H9 (cell line): ENCODE data around the gene LMTK2. TPM values are rescaled to one million over a fixed set of nuclear protein-coding genes. Genes with fewer than 3 reads are reported as not detected.

Source experiments
- DNase-seq: peaks from one replicate; pipeline ENCODE4 v3.0.0-alpha.2; 2017
- H2AFZ ChIP-seq: one replicate; pipeline ENCODE4 v1.6.1; 2013; ENCODE audit warnings: mild to moderate bottlenecking, low read length, control low read depth, moderate library complexity
- H2AK5ac ChIP-seq: 2 replicates; pipeline ENCODE4 v1.6.1; 2013; ENCODE audit warnings: low read length, control low read depth, mixed read lengths; ENCODE audit not compliant: insufficient read length
- H2BK120ac ChIP-seq: one replicate; pipeline ENCODE4 v1.6.1; 2013; ENCODE audit warnings: low read depth, mild to moderate bottlenecking, low read length, control low read depth, inconsistent platforms; ENCODE audit not compliant: poor library complexity, severe bottlenecking
- H2BK12ac ChIP-seq: 2 replicates; pipeline ENCODE4 v1.6.1; 2013; ENCODE audit warnings: low read length, control low read depth, mixed read lengths, low read depth; ENCODE audit not compliant: insufficient read length
- H2BK15ac ChIP-seq: 2 replicates; pipeline ENCODE4 v1.6.1; 2013; ENCODE audit warnings: low read depth, low read length, control low read depth
- H2BK20ac ChIP-seq: one replicate; pipeline ENCODE4 v1.6.1; 2013; ENCODE audit warnings: low read depth, mild to moderate bottlenecking, low read length, control low read depth, inconsistent platforms; ENCODE audit not compliant: poor library complexity, severe bottlenecking
- H2BK5ac ChIP-seq: 2 replicates; pipeline ENCODE4 v1.6.1; 2013; ENCODE audit warnings: low read length, control low read depth, mixed read lengths; ENCODE audit not compliant: insufficient read length
- H3K14ac ChIP-seq: 2 replicates; pipeline ENCODE4 v1.6.1; 2013; ENCODE audit warnings: low read length, control low read depth; ENCODE audit not compliant: insufficient read depth
- H3K18ac ChIP-seq: 2 replicates; pipeline ENCODE4 v1.6.1; 2013; ENCODE audit warnings: low read depth, mild to moderate bottlenecking, mixed read lengths, low read length, control low read depth; ENCODE audit not compliant: insufficient read length
- H3K23ac ChIP-seq: 2 replicates; pipeline ENCODE4 v1.6.1; 2013; ENCODE audit warnings: low read length, control low read depth, mixed read lengths, low read depth; ENCODE audit not compliant: insufficient read length
- H3K23me2 ChIP-seq: 2 replicates; pipeline ENCODE4 v1.6.1; 2013; ENCODE audit warnings: low read depth, mild to moderate bottlenecking, mixed read lengths, low read length, control low read depth; ENCODE audit not compliant: insufficient read length, poor library complexity, severe bottlenecking
- H3K27ac ChIP-seq: 2 replicates; pipeline ENCODE4 v1.5.1; 2013; ENCODE audit warnings: low read length, control low read depth, mixed read lengths, low read depth; ENCODE audit not compliant: insufficient read length
- H3K27me3 ChIP-seq: 2 replicates; pipeline ENCODE4 v1.6.1; 2013; ENCODE audit warnings: low read length, control low read depth, inconsistent platforms; ENCODE audit not compliant: insufficient read depth
- H3K4ac ChIP-seq: 2 replicates; pipeline ENCODE4 v1.6.1; 2013; ENCODE audit warnings: low read depth, mild to moderate bottlenecking, control low read depth, inconsistent platforms, low read length, moderate library complexity
- H3K4me1 ChIP-seq: 2 replicates; pipeline ENCODE4 v1.6.1; 2013; ENCODE audit warnings: low read length, control low read depth, inconsistent platforms; ENCODE audit not compliant: insufficient read depth
- H3K4me2 ChIP-seq: 2 replicates; pipeline ENCODE4 v1.6.1; 2013; ENCODE audit warnings: low read length, control low read depth, mixed read lengths; ENCODE audit not compliant: insufficient read length, insufficient read depth
- H3K56ac ChIP-seq: 2 replicates; pipeline ENCODE4 v1.6.1; 2013; ENCODE audit warnings: low read depth, mild to moderate bottlenecking, mixed read lengths, low read length, control low read depth; ENCODE audit not compliant: insufficient read length
- H3K79me1 ChIP-seq: 2 replicates; pipeline ENCODE4 v1.6.1; 2013; ENCODE audit warnings: low read depth, mild to moderate bottlenecking, moderate library complexity, low read length, control low read depth, inconsistent platforms; ENCODE audit not compliant: insufficient read depth, poor library complexity, severe bottlenecking
- H3K79me2 ChIP-seq: 2 replicates; pipeline ENCODE4 v1.6.1; 2013; ENCODE audit warnings: low read length, control low read depth, inconsistent platforms; ENCODE audit not compliant: insufficient read depth
- H3K9ac ChIP-seq: 2 replicates; pipeline ENCODE4 v1.6.1; 2013; ENCODE audit warnings: low read length, control low read depth, mixed read lengths; ENCODE audit not compliant: insufficient read length; ENCODE audit errors: extremely low read depth
- H3K9me3 ChIP-seq: one replicate; pipeline ENCODE4 v1.6.1; 2013; ENCODE audit warnings: low read depth, low read length, inconsistent platforms; ENCODE audit not compliant: control insufficient read depth
- H3T11ph ChIP-seq: one replicate; pipeline ENCODE4 v1.6.1; 2013; ENCODE audit warnings: mild to moderate bottlenecking, low read length, control low read depth, inconsistent platforms
- H4K20me1 ChIP-seq: one replicate; pipeline ENCODE4 v1.6.1; 2013; ENCODE audit not compliant: control insufficient read depth, insufficient read length, insufficient read depth
- H4K5ac ChIP-seq: 2 replicates; pipeline ENCODE4 v1.6.1; 2013; ENCODE audit warnings: low read depth, mild to moderate bottlenecking, mixed read lengths, low read length, control low read depth; ENCODE audit not compliant: insufficient read length
- H4K8ac ChIP-seq: replicated peaks from 2 replicates; pipeline ENCODE4 v1.6.1; 2013; ENCODE audit warnings: low read length, control low read depth, mixed read lengths, low read depth; ENCODE audit not compliant: insufficient read length
- H4K91ac ChIP-seq: 2 replicates; pipeline ENCODE4 v1.6.1; 2013; ENCODE audit warnings: low read depth, mild to moderate bottlenecking, moderate library complexity, mixed read lengths, low read length, control low read depth; ENCODE audit not compliant: insufficient read length
- H3K27ac Mint-ChIP-seq, 3 experiments: 2 replicates in 2 of 3; 3 replicates in 1 of 3; pipeline ENCODE4 v1.8.0; 2020 to 2021; ENCODE audit warnings: mixed read lengths in 3 of 3, mild to moderate bottlenecking in 1 of 3, moderate library complexity in 1 of 3
- H3K27me3 Mint-ChIP-seq: 2 replicates; pipeline ENCODE4 v1.8.0; 2021; ENCODE audit warnings: low read depth, mild to moderate bottlenecking, moderate library complexity, mixed read lengths
- H3K36me3 Mint-ChIP-seq, 3 experiments: 2 replicates in 2 of 3; 3 replicates in 1 of 3; pipeline ENCODE4 v1.8.0; 2020 to 2021; ENCODE audit warnings: low read depth in 3 of 3, mixed read lengths in 3 of 3; ENCODE audit not compliant: insufficient read depth in 1 of 3
- H3K4me1 Mint-ChIP-seq, 2 experiments: 2 replicates each; pipeline ENCODE4 v1.8.0; 2020; ENCODE audit warnings: mixed read lengths in 2 of 2
- H3K4me3 Mint-ChIP-seq, 2 experiments: 2 replicates in 1 of 2; 3 replicates in 1 of 2; pipeline ENCODE4 v1.8.0; 2020 to 2021; ENCODE audit warnings: mild to moderate bottlenecking in 2 of 2, mixed read lengths in 2 of 2, moderate library complexity in 1 of 2
- H3K9me3 Mint-ChIP-seq, 2 experiments: 2 replicates in 1 of 2; 3 replicates in 1 of 2; pipeline ENCODE4 v1.8.0; 2020; ENCODE audit warnings: mild to moderate bottlenecking in 2 of 2, mixed read lengths in 2 of 2, moderate library complexity in 1 of 2
- WGBS: extraction: QIAGEN DNeasy Blood & Tissue Kit; methylation state at CpG from one replicate; pipeline ENCODE4 v1.1.7; 2013; ENCODE audit warnings: missing lambda C conversion rate, low lambda C conversion rate, mixed read lengths; ENCODE audit not compliant: insufficient read length; ENCODE audit errors: extremely low coverage; 5-methylcytosine and 5-hydroxymethylcytosine counted together
- total RNA-seq: library from RNA; stranded (reverse); gene quantifications from 2 replicates; pipeline ENCODE4 v1.2.1, GENCODE V29; 2021
- TF ChIP-seq, protein P1 (sequence below): fragments of 200-600 bp; sonication (generic); conservative IDR thresholded peaks from 3 replicates; pipeline ENCODE4 v1.8.0; 2021; ENCODE audit warnings: antibody characterized with exemption, mild to moderate bottlenecking

LMTK2 gene
- total RNA-seq, 1 experiment from 2014 or later, result 24.9 TPM

DNA sequence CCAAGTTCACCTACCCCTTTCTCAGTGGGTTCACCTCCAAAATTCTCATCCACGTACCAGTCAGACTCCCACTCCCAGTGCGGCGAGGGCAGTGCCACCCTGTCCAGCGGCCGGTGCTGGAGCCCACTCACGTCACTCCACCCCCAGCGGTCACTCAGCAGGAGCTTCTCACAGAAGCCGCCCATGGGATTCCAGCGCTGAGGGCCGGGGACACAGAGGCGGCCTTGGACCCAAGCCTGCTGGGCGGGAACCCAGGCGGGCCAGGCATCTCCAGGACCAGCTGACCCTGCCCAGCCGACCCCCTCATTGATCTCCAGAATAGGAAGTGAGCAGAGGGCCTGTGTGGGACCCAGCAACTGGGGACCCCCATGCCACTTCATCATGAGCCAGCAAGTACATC lies 138.2 kb downstream of the LMTK2 start:
- no peak overlapping the region for H2BK120ac ChIP-seq
- no peak overlapping the region for H3K27ac ChIP-seq
- H3K56ac ChIP-seq, result no peak overlapping the region
- no peak overlapping the region for H4K8ac ChIP-seq
- no peak overlapping the region for H2AFZ ChIP-seq
- TF ChIP-seq, protein P1, sequence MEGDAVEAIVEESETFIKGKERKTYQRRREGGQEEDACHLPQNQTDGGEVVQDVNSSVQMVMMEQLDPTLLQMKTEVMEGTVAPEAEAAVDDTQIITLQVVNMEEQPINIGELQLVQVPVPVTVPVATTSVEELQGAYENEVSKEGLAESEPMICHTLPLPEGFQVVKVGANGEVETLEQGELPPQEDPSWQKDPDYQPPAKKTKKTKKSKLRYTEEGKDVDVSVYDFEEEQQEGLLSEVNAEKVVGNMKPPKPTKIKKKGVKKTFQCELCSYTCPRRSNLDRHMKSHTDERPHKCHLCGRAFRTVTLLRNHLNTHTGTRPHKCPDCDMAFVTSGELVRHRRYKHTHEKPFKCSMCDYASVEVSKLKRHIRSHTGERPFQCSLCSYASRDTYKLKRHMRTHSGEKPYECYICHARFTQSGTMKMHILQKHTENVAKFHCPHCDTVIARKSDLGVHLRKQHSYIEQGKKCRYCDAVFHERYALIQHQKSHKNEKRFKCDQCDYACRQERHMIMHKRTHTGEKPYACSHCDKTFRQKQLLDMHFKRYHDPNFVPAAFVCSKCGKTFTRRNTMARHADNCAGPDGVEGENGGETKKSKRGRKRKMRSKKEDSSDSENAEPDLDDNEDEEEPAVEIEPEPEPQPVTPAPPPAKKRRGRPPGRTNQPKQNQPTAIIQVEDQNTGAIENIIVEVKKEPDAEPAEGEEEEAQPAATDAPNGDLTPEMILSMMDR, result no peak
- Mint-ChIP-seq H3K27ac (no peak overlapping the region), H3K4me1 (peaks cover 0 to 14% of the 10 kb centered on the region in 2 experiments; a peak in 3 of 4 replicates), H3K9me3 (no peaks in the 10 kb centered on the region), H3K36me3 (peaks cover 0 to 3% (median 2%) of the 10 kb centered on the region in 3 experiments; a peak in 2 of 7 replicates), H3K4me3 (no peak overlapping the region), H3K27me3 (no peaks in the 10 kb centered on the region)
- H4K91ac ChIP-seq, result no peak overlapping the region
- DNase-seq, result no peak
- no peak overlapping the region for H2BK12ac ChIP-seq
- H3K27me3 ChIP-seq, result no peaks in the 10 kb centered on the region
- H3K4me2 ChIP-seq, result no peak overlapping the region
- no peak overlapping the region for H3K9ac ChIP-seq
- H2BK15ac ChIP-seq, result no peak overlapping the region
- H2BK20ac ChIP-seq, result no peak overlapping the region
- WGBS, result no CpG with 5 or more reads among the region's 14 CpGs
- H3K23me2 ChIP-seq, result no peaks in the 10 kb centered on the region
- no peak overlapping the region for H3K14ac ChIP-seq
- no peaks in the 10 kb centered on the region for H3K4me1 ChIP-seq
- H4K20me1 ChIP-seq, result no peaks in the 10 kb centered on the region
- no peak overlapping the region for H3K4ac ChIP-seq
- H3K9me3 ChIP-seq, result no peaks in the 10 kb centered on the region
- H3K79me1 ChIP-seq, result no peaks in the 10 kb centered on the region
- H3K79me2 ChIP-seq, result no peaks in the 10 kb centered on the region
- no peak overlapping the region for H3K23ac ChIP-seq
- no peak overlapping the region for H3K18ac ChIP-seq
- no peak overlapping the region for H2BK5ac ChIP-seq
- H2AK5ac ChIP-seq, result no peak overlapping the region
- H4K5ac ChIP-seq, result no peak overlapping the region
- H3T11ph ChIP-seq, result no peak overlapping the region
